B cell (primary cell): ENCODE measurements around the gene BCL2. TPM values are rescaled to one million over a fixed set of nuclear protein-coding genes. Genes with fewer than 3 reads are reported as not detected.

Experiments
- ATAC-seq: fragments of 200-7000 bp; cut with Tn5 transposase; one replicate; pipeline ENCODE4 v1.10.0; 2021; ENCODE audit warnings: low read depth, mild to moderate bottlenecking, moderate number of reproducible peaks, moderate library complexity
- CTCF ChIA-PET: fragments of 350-600 bp; sonication (Branson Sonifier 250); formaldehyde crosslinking; loops from one replicate; lab custom pipeline; 2021; ENCODE audit warnings: antibody characterized with exemption, inconsistent platforms; lab: Charles Lee
- POLR2A ChIA-PET: fragments of 350-600 bp; sonication (Branson Sonifier 250); formaldehyde crosslinking; loops from one replicate; lab custom pipeline; 2021; ENCODE audit warnings: antibody characterized with exemption; lab: Charles Lee
- DNase-seq: peaks from one replicate; pipeline ENCODE4 v3.0.0; 2013
- H2AFZ ChIP-seq: 2 replicates; pipeline ENCODE4 v1.6.1; 2012; ENCODE audit warnings: mild to moderate bottlenecking, low read depth, low read length; ENCODE audit not compliant: insufficient read depth, poor library complexity, severe bottlenecking
- H3K27ac ChIP-seq, 2 donors: 1 replicate in 1 of 2; 2 replicates in 1 of 2; pipeline ENCODE4 v1.5.1; 2012 to 2013; ENCODE audit warnings: low read length in 2 of 2, mild to moderate bottlenecking in 2 of 2, moderate library complexity in 1 of 2
- H3K27me3 ChIP-seq, 4 experiments: fragments of 200-600 bp in 1 of 4; sonication (generic) in 1 of 4; replicated peaks in 1 of 4; 1 replicate in 2 of 4; 2 replicates in 2 of 4; pipeline versions ENCODE4 v1.6.1 to v1.7.0; 2013 to 2016; ENCODE audit warnings: low read length in 3 of 4, mild to moderate bottlenecking in 2 of 4, mixed read lengths in 1 of 4, moderate library complexity in 1 of 4; ENCODE audit not compliant: insufficient read depth in 4 of 4, control insufficient read depth in 3 of 4; ENCODE audit errors: control extremely low read depth in 1 of 4
- H3K36me3 ChIP-seq, 2 experiments: replicated peaks in 1 of 2; 1 replicate in 1 of 2; 2 replicates in 1 of 2; pipeline versions ENCODE4 v1.6.1 to v1.7.1; 2013; ENCODE audit warnings: low read length in 1 of 2; ENCODE audit not compliant: insufficient read depth in 2 of 2, control insufficient read depth in 1 of 2; ENCODE audit errors: control extremely low read depth in 1 of 2, extremely low read depth in 1 of 2
- H3K4me1 ChIP-seq, 2 donors: fragments of 200-600 bp in 1 of 2; sonication (generic) in 1 of 2; 1 replicate in 1 of 2; 2 replicates in 1 of 2; pipeline versions ENCODE4 v1.5.1 to v1.6.1; 2013 to 2017; ENCODE audit warnings: low read length in 2 of 2; ENCODE audit not compliant: control insufficient read depth in 2 of 2, insufficient read depth in 2 of 2
- H3K4me2 ChIP-seq: replicated peaks from 2 replicates; pipeline ENCODE3; 2012; ENCODE audit warnings: mild to moderate bottlenecking, low read depth, low read length; ENCODE audit not compliant: poor library complexity, severe bottlenecking
- H3K4me3 ChIP-seq, 5 experiments: fragments of 200-600 bp in 1 of 5; sonication (generic) in 1 of 5; 1 replicate in 3 of 5; 2 replicates in 2 of 5; pipeline versions ENCODE4 v1.5.1 to v1.7.0; 2011 to 2016; ENCODE audit warnings: low read length in 4 of 5, mild to moderate bottlenecking in 4 of 5, low read depth in 2 of 5, control low read depth in 1 of 5, moderate library complexity in 1 of 5; ENCODE audit not compliant: insufficient read depth in 1 of 5; ENCODE audit errors: control extremely low read depth in 1 of 5, extremely low read depth in 1 of 5
- H3K79me2 ChIP-seq: fragments of 200-600 bp; sonication (generic); one replicate; pipeline ENCODE4 v1.6.0; 2016; ENCODE audit warnings: low read length; ENCODE audit not compliant: control insufficient read depth, insufficient read depth
- H3K9ac ChIP-seq: fragments of 200-600 bp; sonication (generic); 2 replicates; pipeline ENCODE4 v1.6.1; 2017; ENCODE audit warnings: mild to moderate bottlenecking, low read length, moderate library complexity
- H3K9me3 ChIP-seq, 3 donors: one replicate each; pipeline versions ENCODE4 v1.6.1 to v1.7.1; 2013; ENCODE audit warnings: low read length in 2 of 3; ENCODE audit not compliant: control insufficient read depth in 2 of 3, insufficient read depth in 1 of 3; ENCODE audit errors: control extremely low read depth in 1 of 3
- H4K20me1 ChIP-seq: 2 replicates; pipeline ENCODE4 v1.6.0; 2012; ENCODE audit warnings: mild to moderate bottlenecking, low read length; ENCODE audit not compliant: insufficient read depth, control insufficient read depth, poor library complexity, severe bottlenecking
- H3K27ac Mint-ChIP-seq: one replicate; pipeline ENCODE4 v1.8.0; 2021; ENCODE audit warnings: mixed read lengths
- H3K27me3 Mint-ChIP-seq: one replicate; pipeline ENCODE4 v1.8.0; 2021; ENCODE audit warnings: mixed read lengths
- H3K4me1 Mint-ChIP-seq: one replicate; pipeline ENCODE4 v1.8.0; 2021; ENCODE audit warnings: mixed read lengths
- H3K4me3 Mint-ChIP-seq: one replicate; pipeline ENCODE4 v1.8.0; 2021; ENCODE audit warnings: mixed read lengths
- H3K9me3 Mint-ChIP-seq: one replicate; pipeline ENCODE4 v1.8.0; 2022; ENCODE audit warnings: mixed read lengths; ENCODE audit not compliant: insufficient read depth
- EZH2 ChIP-seq: IDR thresholded peaks from 2 replicates; pipeline ENCODE4 v1.6.1; 2012; ENCODE audit warnings: borderline replicate concordance, low read depth, mild to moderate bottlenecking, moderate library complexity, low read length; ENCODE audit not compliant: insufficient read depth, poor library complexity, severe bottlenecking
- WGBS: methylation state at CpG from one replicate; pipeline ENCODE4 v1.1.5; 2013; ENCODE audit warnings: missing lambda C conversion rate; ENCODE audit not compliant: insufficient coverage; 5-methylcytosine and 5-hydroxymethylcytosine counted together
- intact Hi-C: fragments of 100-400 bp; cut with micrococcal nuclease; formaldehyde crosslinking; loops from one replicate; pipeline ENCODE4 v1.10.0; 2022
- polyA plus RNA-seq: library from polyadenylated mRNA; depleted of rRNA; stranded (reverse); fragments of >200 nt; gene quantifications from 2 replicates; pipeline ENCODE4 v1.2.3, GENCODE V29; 2012
- total RNA-seq, 2 donors: library from RNA; stranded (reverse); fragments of 120-200 nt in 1 of 2; gene quantifications; 1 replicate in 1 of 2; 2 replicates in 1 of 2; pipeline versions ENCODE4 v1.2.3 to v1.2.4, GENCODE V29; 2013 to 2022
- TF ChIP-seq, protein P1 (sequence below): fragments of 200-600 bp; IDR thresholded peaks from one replicate; pipeline ENCODE4 v1.8.0; 2022; ENCODE audit warnings: antibody characterized with exemption, mild to moderate bottlenecking

The BCL2 gene
- total and polyA plus RNA-seq, 2 donors (not counting 1 experiment from before 2014, with no cell fraction given), result 27.6 to 144 TPM

DNA sequence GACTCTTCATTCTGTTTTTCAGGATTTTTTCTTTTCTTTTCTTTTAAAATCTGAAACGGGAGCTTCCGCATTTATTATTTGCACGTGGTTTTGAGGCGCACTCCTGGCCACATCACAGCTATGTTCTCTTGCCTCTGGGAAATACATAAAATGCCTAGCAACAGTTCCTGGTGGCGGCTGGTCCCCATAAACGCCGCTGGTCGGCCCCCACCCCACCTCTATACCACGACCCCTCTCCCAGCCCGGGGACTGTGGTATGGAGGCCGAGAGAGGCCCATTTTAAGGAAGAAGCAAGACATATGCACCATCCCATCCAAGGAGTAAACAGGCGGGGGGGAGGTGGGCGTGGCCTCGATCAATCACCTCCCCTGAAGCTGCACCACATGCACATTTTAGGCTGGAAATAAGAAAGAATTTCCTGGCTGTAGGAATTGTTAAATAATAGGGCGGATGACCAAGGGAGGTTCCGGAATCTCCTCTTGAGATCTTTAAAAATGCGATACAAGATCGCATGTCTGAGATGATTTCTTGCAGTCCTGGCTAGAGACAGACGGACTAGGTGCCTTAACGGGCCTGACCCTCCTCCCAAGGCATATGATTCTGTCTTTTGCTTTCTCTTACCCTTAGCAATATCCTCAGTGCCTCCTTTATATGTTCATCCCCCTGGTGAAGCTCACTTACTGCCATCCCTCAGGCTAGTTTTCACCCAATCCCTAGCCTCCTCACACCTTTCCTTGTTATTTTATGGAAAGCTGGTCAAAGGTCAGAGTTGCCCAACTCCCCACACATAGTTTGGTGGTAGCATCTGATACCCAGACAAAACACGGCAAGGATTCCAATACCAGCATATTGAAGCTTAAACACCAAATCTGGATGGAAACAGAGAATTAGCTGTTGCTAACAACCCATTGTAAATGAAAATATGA is 82.4 kb downstream of the BCL2 start:
- ATAC-seq (no peak), DNase-seq (no peak)
- peak overlapping the region; percentile 44 for H3K27ac Mint-ChIP-seq
- Histone ChIP-seq H3K9ac (no peak overlapping the region), H3K4me3 (no peak overlapping the region), H4K20me1 (no peaks in the 10 kb centered on the region), H3K36me3 (peaks cover 0 to 26% of the 10 kb centered on the region in 2 experiments), H3K4me2 (no peak overlapping the region), H3K27me3 (no peaks in the 10 kb centered on the region), H3K4me1 (peaks cover 11 to 14% of the 10 kb centered on the region in 2 donors), H2AFZ (no peak overlapping the region), H3K27ac (no peak overlapping the region), H3K9me3 (peaks cover 0 to 13% (median 0%) of the 10 kb centered on the region in 3 donors), H3K79me2 (peaks cover 86% of the 10 kb centered on the region)
- intact Hi-C loops, result no loop called here
- no peak overlapping the region for H3K4me3 Mint-ChIP-seq
- peaks cover 39% of the 10 kb centered on the region for H3K4me1 Mint-ChIP-seq
- POLR2A ChIA-PET, result interaction anchor here (0.7 kb wide), 1 partner anchor 10 kb away, joined by 3 read pairs; no protein-coding TSS in a partner anchor
- H3K9me3 Mint-ChIP-seq, result no peaks in the 10 kb centered on the region
- H3K27me3 Mint-ChIP-seq, result no peaks in the 10 kb centered on the region
- TF ChIP-seq, protein P1, sequence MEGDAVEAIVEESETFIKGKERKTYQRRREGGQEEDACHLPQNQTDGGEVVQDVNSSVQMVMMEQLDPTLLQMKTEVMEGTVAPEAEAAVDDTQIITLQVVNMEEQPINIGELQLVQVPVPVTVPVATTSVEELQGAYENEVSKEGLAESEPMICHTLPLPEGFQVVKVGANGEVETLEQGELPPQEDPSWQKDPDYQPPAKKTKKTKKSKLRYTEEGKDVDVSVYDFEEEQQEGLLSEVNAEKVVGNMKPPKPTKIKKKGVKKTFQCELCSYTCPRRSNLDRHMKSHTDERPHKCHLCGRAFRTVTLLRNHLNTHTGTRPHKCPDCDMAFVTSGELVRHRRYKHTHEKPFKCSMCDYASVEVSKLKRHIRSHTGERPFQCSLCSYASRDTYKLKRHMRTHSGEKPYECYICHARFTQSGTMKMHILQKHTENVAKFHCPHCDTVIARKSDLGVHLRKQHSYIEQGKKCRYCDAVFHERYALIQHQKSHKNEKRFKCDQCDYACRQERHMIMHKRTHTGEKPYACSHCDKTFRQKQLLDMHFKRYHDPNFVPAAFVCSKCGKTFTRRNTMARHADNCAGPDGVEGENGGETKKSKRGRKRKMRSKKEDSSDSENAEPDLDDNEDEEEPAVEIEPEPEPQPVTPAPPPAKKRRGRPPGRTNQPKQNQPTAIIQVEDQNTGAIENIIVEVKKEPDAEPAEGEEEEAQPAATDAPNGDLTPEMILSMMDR, result no peak
- no peak for TF ChIP-seq EZH2
- WGBS, result 96% methylated on average over 16 of the region's 21 CpGs
- CTCF ChIA-PET, result interaction anchor here (0.7 kb wide), 1 partner anchor 106 kb away, joined by 3 read pairs; no protein-coding TSS in a partner anchor

DNA sequence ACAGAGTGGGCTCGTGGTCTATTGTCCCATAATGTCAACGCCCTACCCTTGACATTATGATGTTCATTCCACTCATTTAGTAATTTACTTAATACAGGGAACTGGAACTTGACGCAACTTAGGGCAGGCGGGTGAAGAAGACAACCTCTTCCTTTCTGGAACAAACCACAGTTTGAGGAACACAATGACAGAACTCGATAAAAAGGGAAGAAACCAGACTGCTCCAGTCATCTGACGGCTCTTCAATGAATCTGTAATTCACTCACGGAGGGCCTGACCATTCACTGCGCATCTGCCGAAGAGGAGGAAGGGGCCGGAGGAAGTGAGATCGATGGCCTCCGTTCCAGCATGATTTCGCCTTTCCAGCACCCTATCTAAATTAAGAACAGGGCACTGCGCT is 83.2 kb downstream of the BCL2 start:
- peaks cover 37% of the 10 kb centered on the region for H3K4me1 Mint-ChIP-seq

More for the DNA sequence above, 83.2 kb downstream of the BCL2 start:
- ATAC-seq, result no peak
- Histone ChIP-seq H3K9me3 (peaks cover 0 to 13% (median 0%) of the 10 kb centered on the region in 3 donors), H4K20me1 (no peaks in the 10 kb centered on the region), H3K4me1 (peaks cover 11 to 14% of the 10 kb centered on the region in 2 donors), H2AFZ (no peak overlapping the region), H3K27me3 (no peaks in the 10 kb centered on the region), H3K4me2 (no peak overlapping the region), H3K27ac (no peak overlapping the region), H3K9ac (no peak overlapping the region), H3K36me3 (peaks cover 0 to 24% of the 10 kb centered on the region in 2 experiments), H3K4me3 (no peak overlapping the region), H3K79me2 (peaks cover 86% of the 10 kb centered on the region)
- Mint-ChIP-seq H3K27me3 (no peaks in the 10 kb centered on the region), H3K27ac (peak overlapping the region; percentile 41), H3K4me3 (no peak overlapping the region), H3K9me3 (no peaks in the 10 kb centered on the region)
- intact Hi-C loops, result no loop called here
- ChIA-PET POLR2A (no interaction called here), CTCF (interaction anchor here (0.7 kb wide), 1 partner anchor 105 kb away, joined by 3 read pairs; no protein-coding TSS in a partner anchor)
- WGBS, result 95% methylated on average over 12 of the region's 14 CpGs
- DNase-seq, result no peak
- no peak for TF ChIP-seq EZH2
- TF ChIP-seq, protein P1, result no peak
